Measurements from ENCODE around the gene STOX1. TPM values are rescaled to one million over a fixed set of nuclear protein-coding genes. Genes with fewer than 3 reads are reported as not detected.

STOX1 gene
- total and polyA plus RNA-seq, 2 of the 13 experiments (the other 11 are each of a cell fraction or from before 2014, with no cell fraction given): 2.5 to 6.0 TPM

- no peak overlapping the region for H3K4me2 ChIP-seq (ENCODE audit: low read depth, low read length)
- ATAC-seq (no peak), FAIRE-seq (no peak), DNase-seq (ENCODE audit: low spot score) (no peak)
- 87% methylated on average over 7 of the region's 7 CpGs for WGBS (ENCODE audit: low lambda C conversion rate)
- H3K4me3 ChIP-seq (replicated peaks in 1 of 3; ENCODE audit: insufficient read depth in 1 of 3, low read depth in 2 of 3, low read length in 3 of 3): no peak overlapping the region
- H3K9ac ChIP-seq (ENCODE audit: insufficient read depth, low read depth, low read length): no peak overlapping the region
- H3K27ac ChIP-seq (ENCODE audit: extremely low read length, insufficient read depth, low read length): no peak overlapping the region
- H3K27me3 ChIP-seq (ENCODE audit: control insufficient read depth in 1 of 2, insufficient read depth in 2 of 2, low read length in 2 of 2): no peaks in the 10 kb centered on the region
- in situ Hi-C loops (cut with HindIII; ENCODE audit: extremely low pct_ligation_motif_present, low pct_unique_long_range_greater_than_20kb): no loop called here
- TF ChIP-seq MTA3 (CRISPR knock-in tag; IDR thresholded peaks at IDR 0.05) (no peak), SP2 (CRISPR knock-in tag; IDR thresholded peaks at IDR 0.05) (no peak), ZSCAN9 (CRISPR knock-in tag; IDR thresholded peaks at IDR 0.05; ENCODE audit: borderline replicate concordance) (no peak), E2F1 (CRISPR knock-in tag; IDR thresholded peaks at IDR 0.05) (no peak), TRAFD1 (CRISPR knock-in tag; IDR thresholded peaks at IDR 0.05; ENCODE audit: borderline replicate concordance) (no peak), HDAC2 (CRISPR knock-in tag; IDR thresholded peaks at IDR 0.05) (no peak), MED8 (CRISPR knock-in tag; IDR thresholded peaks at IDR 0.05; ENCODE audit: insufficient replicate concordance) (no peak), ZFP82 (CRISPR knock-in tag; IDR thresholded peaks at IDR 0.05; ENCODE audit: borderline replicate concordance) (no peak), ELF1 (CRISPR knock-in tag; IDR thresholded peaks at IDR 0.05) (no peak), KAT2B (IDR thresholded peaks at IDR 0.05; ENCODE audit: borderline replicate concordance, low read depth, low read length) (no peak), FLYWCH1 (CRISPR knock-in tag; IDR thresholded peaks at IDR 0.05) (no peak), ATF7-NPFF (CRISPR knock-in tag; IDR thresholded peaks at IDR 0.05; ENCODE audit: low read depth) (no peak), SETDB1 (CRISPR knock-in tag; IDR thresholded peaks at IDR 0.05; ENCODE audit: borderline replicate concordance) (no peak), SMYD3 (CRISPR knock-in tag; IDR thresholded peaks at IDR 0.05) (no peak), ZNF709 (CRISPR knock-in tag; IDR thresholded peaks at IDR 0.05) (no peak)
- TF ChIP-seq, protein P1, sequence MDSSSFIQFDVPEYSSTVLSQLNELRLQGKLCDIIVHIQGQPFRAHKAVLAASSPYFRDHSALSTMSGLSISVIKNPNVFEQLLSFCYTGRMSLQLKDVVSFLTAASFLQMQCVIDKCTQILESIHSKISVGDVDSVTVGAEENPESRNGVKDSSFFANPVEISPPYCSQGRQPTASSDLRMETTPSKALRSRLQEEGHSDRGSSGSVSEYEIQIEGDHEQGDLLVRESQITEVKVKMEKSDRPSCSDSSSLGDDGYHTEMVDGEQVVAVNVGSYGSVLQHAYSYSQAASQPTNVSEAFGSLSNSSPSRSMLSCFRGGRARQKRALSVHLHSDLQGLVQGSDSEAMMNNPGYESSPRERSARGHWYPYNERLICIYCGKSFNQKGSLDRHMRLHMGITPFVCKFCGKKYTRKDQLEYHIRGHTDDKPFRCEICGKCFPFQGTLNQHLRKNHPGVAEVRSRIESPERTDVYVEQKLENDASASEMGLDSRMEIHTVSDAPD (CRISPR knock-in tag; IDR thresholded peaks at IDR 0.05): no peak
- TF ChIP-seq, protein P2, sequence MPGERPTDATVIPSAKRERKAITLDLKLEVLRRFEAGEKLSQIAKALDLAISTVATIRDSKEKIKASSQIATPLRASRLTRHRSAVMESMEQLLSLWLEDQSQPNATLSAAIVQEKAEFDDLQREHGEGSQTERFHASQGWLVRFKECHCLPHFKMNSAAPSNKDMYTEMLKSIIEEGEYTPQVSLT (CRISPR knock-in tag; IDR thresholded peaks at IDR 0.05; ENCODE audit: borderline replicate concordance, low read depth): no peak
- H3K9me3 ChIP-seq (ENCODE audit: low read length): no peaks in the 10 kb centered on the region
- CTCF ChIA-PET (ENCODE audit: low intra/inter-chr PET ratio, low total read pairs): no interaction called here
- no peak overlapping the region for H2AFZ ChIP-seq (ENCODE audit: low read length)
- no peaks in the 10 kb centered on the region for H3K36me3 ChIP-seq (replicated peaks in 1 of 2; ENCODE audit: control insufficient read depth in 1 of 2, insufficient read depth in 2 of 2, low read length in 2 of 2)
- peaks cover 25% of the 10 kb centered on the region for H3K4me1 ChIP-seq (ENCODE audit: insufficient read depth, low read length)
- no TSS peak for BruUV-seq (replicated peaks)
- POLR2A ChIA-PET: interaction anchor here (1.4 kb wide), 1 partner anchor 16 kb away, joined by 3 read pairs; the partner anchor contains the start of gene STOX1
- H4K20me1 ChIP-seq (ENCODE audit: insufficient read depth, low read length): no peaks in the 10 kb centered on the region
- H3K79me2 ChIP-seq (ENCODE audit: insufficient read depth, low read length): no peaks in the 10 kb centered on the region
- intact Hi-C loops (cut with micrococcal nuclease; ENCODE audit: unreplicated experiment): no loop called here
Observed at GRCh38 chr10:68811314-68812009, 15.9 kb upstream of the STOX1 start.
